GM19239 (cell line): Measurements from ENCODE around the gene GABBR2.
"Not testable (repeated sequence)": the region's sequence is repeated elsewhere in the genome, so short reads cannot be mapped to it uniquely, and the experiment has no call there.

Experiments
- DNase-seq: peaks from one replicate; pipeline ENCODE4 v3.0.0; 2011; ENCODE audit warnings: low spot score; ENCODE audit not compliant: insufficient read length
- FAIRE-seq: peaks from 2 replicates; lab custom pipeline; 2011; peaks lifted over from hg19 to GRCh38; lab: Jason Lieb, UNC

GABBR2 gene

DNA sequence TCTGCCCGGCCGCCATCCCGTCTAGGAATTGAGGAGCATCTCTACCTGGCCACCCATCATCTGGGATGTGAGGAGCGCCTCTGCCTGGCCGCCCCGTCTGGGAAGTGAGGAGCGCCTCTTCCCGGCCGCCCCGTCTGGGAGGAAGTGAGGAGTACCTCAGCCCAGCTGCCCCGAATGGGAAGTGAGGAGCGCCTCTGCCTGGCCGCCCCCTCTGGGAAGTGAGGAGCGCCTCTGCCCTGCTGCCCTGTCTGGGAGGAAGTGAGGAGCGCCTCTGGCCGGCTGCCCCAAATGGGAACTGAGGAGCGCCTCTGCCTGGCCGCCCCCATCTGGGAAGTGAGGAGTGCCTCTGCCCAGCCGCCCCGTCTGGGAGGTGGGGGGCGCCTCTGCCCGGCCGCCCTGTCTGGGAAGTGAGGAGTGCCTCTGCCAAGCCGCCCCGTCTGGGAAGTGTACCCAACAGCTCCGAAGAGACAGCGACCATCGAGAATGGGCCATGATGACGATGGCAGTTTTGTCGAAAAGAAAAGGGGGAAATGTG lies 244.5 kb downstream of the GABBR2 start:
- FAIRE-seq, DNase-seq: not testable (repeated sequence)

- FAIRE-seq, result no peak
- no peak for DNase-seq
These were observed 246.4 kb downstream of the GABBR2 start for GRCh38 chr9:98462310-98462709.

GRCh38 chr9:98460704-98461103 lies 248.0 kb downstream of the GABBR2 start:
- FAIRE-seq, result no peak
- DNase-seq, result no peak

GRCh38 chr9:98457726-98458370 lies 250.9 kb downstream of the GABBR2 start:
- no peak for FAIRE-seq
- DNase-seq, result no peak

DNA sequence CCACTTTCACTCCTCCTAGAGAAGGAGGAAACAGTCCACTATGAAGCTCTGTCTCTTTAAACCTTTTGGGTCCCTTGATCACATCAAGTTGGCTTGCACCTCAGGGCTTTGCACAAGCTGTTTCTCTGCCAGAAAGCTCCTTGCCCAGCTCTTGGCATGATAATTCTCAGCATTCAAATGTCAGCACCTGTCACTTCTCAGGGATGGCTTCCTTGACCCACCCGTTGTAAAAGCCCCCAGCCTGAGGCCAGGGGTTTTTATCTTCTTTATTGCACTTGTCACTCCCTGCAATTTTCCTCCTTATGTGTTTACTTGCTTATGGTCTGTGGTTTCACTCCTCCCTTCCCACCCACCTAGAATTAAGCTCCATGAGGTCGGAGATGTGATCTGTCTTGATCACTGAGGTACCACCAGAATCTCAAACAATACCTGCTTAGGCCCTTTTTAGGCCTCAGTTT lies 252.6 kb downstream of the GABBR2 start:
- FAIRE-seq, result no peak

GRCh38 chr9:98455256-98456155 lies 253.2 kb downstream of the GABBR2 start:
- DNase-seq (no peak), FAIRE-seq (no peak)

More for the DNA sequence above, 252.6 kb downstream of the GABBR2 start:
- DNase-seq, result no peak

GRCh38 chr9:98453589-98454311 lies 255.0 kb downstream of the GABBR2 start:
- DNase-seq (no peak), FAIRE-seq (no peak)

DNA sequence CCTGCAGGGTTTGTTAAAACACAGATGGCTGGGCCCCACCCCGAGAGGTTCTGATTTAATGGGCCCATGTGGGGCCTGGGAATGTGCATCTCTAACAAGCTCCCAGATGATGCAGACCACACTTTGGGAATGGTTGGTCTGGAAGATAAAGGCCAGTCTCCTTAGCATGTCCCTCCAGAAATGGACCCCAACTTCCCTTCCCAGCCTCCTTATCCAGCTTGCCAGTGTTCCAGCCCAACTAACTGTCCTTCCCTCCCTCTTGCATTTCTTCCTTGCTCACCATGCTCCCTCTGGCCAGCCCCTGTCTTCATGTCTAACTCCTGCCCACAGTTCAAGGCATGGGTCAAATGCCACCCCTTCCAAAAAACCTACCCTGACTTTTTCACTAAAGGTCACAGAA lies 257.2 kb downstream of the GABBR2 start:
- DNase-seq, result no peak
- FAIRE-seq, result no peak

DNA sequence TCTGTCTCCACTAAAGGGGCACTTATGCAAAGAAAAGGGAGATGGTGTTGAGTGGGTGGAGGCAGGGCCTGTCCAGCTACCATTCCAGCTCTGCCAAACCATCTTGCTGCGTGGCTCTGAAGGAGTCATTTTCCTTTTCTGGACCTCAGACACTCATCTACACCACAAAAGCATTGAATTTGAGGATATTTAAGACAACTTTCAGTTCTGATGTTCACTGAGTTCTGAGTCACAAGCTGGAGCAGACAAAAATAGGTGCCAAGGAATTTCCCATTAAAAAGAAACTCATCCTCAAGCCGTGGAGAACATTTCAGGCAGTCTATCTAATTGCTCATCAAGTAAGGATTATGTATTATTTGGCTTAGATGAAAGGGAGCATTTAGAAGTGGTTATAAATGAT lies 258.2 kb downstream of the GABBR2 start:
- FAIRE-seq, result no peak
- DNase-seq, result no peak

GRCh38 chr9:98449871-98450270 lies 258.9 kb downstream of the GABBR2 start:
- no peak for DNase-seq
- FAIRE-seq, result no peak

DNA sequence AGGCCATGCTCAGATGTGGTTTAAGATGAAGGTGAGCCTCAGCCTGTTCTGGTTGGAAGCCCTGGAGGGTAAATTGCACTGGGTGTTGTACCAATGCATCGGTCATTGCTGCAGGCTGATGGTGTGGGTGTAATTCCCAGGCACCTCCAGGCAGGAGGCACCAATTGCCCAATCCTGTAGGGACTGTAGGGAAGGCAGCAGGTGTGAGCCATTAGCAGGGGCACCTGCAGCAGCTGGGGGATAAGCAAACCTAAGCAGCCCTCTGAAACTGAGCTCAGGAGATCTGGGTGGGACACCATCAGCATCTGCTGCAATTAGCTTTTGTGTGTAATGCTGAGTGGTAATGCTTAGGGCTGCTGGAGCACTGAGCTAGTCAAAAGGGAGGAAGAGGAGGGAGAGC lies 263.2 kb downstream of the GABBR2 start:
- DNase-seq (no peak), FAIRE-seq (no peak)

- DNase-seq, result no peak
- FAIRE-seq, result no peak
These were observed 264.1 kb downstream of the GABBR2 start for GRCh38 chr9:98444601-98445000.

DNA sequence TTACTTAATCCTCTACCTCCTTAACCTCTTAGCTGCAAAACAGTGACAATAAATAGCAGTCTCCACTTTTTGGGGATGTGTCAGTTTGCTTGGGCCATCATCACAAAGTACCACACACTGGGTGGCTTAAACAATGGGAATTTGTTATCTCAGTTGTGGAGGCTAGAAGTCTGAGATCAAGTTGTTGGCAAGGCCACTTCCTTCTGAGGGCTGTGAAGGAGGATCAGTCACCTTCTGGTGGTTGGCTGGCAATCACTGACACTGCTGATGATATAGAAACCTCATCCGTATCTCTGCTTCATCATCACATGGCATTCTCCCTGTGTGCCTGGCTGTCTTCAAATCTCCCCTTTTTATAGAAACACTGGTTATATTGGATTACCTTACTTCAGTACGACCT lies 266.2 kb downstream of the GABBR2 start:
- DNase-seq (no peak), FAIRE-seq (no peak)

DNA sequence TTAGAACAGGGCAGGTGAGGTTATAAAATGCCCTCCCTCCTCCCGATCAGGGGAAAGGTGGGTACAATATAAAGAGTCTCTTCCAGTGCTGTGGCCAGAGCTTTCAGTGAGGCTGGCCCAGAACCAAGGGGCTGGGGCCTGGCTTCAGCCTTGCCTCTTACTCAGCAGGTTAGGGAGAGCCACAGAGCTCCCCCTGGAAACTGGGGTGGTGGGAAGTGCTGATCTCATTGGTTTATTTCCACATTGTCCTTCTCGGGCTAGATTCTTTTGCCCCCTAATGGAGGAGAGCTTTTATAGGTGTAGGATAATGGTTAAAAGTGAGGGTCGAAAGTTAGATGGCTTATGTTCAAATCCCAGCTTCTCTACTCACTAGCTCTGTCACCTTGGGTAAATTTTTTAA lies 266.6 kb downstream of the GABBR2 start:
- no peak for FAIRE-seq
- DNase-seq, result no peak

GRCh38 chr9:98438666-98439065 lies 270.1 kb downstream of the GABBR2 start:
- DNase-seq, result no peak
- FAIRE-seq, result no peak

GRCh38 chr9:98437458-98438034 lies 271.2 kb downstream of the GABBR2 start:
- FAIRE-seq (no peak), DNase-seq (no peak)

GRCh38 chr9:98432960-98433359 lies 275.8 kb downstream of the GABBR2 start:
- no peak for FAIRE-seq
- DNase-seq, result no peak

- DNase-seq, result no peak
- FAIRE-seq, result no peak
These were observed 276.6 kb downstream of the GABBR2 start for GRCh38 chr9:98432134-98432533.

DNA sequence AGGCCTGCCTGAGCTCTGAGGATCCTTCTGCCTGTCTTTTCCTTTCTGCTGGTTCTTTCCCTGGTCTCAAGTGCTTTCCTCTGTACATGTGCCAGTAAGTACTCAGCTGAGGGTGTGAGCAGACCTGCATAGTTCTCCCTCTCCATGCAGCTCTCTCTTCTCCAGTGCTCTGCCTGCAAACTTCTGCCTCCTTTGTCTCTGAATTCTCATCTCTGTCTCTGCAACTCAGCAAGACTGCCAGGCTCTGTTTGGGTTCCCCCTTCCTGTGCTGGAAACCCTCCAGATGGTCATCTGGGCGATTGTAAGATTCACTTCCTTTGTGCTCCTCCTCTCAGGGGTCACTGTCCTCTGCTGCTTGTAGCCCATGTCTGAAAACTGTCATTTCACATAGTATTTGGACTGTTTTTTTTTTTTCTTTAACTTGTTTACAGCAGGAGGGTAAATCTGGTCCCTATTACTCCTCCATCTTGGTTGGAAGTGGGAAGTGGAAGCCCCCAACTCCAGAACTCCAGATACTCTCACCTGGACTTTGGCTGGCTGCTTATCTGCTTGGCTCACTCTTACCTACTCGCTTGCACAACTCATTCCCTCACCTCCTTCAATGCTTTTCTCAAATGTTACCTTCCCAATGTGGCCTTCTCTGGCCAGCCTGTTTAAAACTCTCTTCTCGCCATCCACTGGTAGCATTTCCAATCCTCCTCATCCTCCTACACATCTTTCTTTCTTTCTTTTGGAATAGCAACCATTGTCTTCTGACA lies 278.0 kb downstream of the GABBR2 start:
- no peak for DNase-seq
- FAIRE-seq, result no peak

- DNase-seq (no peak), FAIRE-seq (no peak)
These were observed 279.1 kb downstream of the GABBR2 start for GRCh38 chr9:98429613-98430012.
